Endothelial cell of umbilical vein (primary cell): ENCODE results near the gene CSNK1E.

ENCODE experiments used
- CTCF ChIP-seq, 2 donors: IDR thresholded peaks; 1 replicate in 1 of 2; 2 replicates in 1 of 2; pipeline ENCODE4 v1.5.1; 2011; ENCODE audit warnings: low read length in 2 of 2, mild to moderate bottlenecking in 2 of 2, moderate library complexity in 2 of 2, control low read depth in 1 of 2, inconsistent platforms in 1 of 2, low read depth in 1 of 2; ENCODE audit not compliant: insufficient read depth in 1 of 2; ENCODE audit errors: extremely low read depth in 1 of 2
- EZH2 ChIP-seq: IDR thresholded peaks from 2 replicates; pipeline ENCODE4 v1.6.1; 2012; ENCODE audit warnings: borderline replicate concordance, low read depth, mild to moderate bottlenecking, moderate library complexity, low read length, inconsistent platforms; ENCODE audit not compliant: severe bottlenecking
- MAX ChIP-seq: IDR thresholded peaks from 2 replicates; pipeline ENCODE4 v1.6.1; 2011; ENCODE audit not compliant: insufficient read depth, insufficient read length
- POLR2A ChIP-seq: IDR thresholded peaks from 2 replicates; pipeline ENCODE4 v1.6.1; 2012; ENCODE audit warnings: low read depth, mild to moderate bottlenecking, control low read depth, low read length

- TF ChIP-seq POLR2A = no peak
- no peak for TF ChIP-seq CTCF (IDR thresholded peaks at IDR 0.05; ENCODE audit: extremely low read depth in 1 of 2, insufficient read depth in 1 of 2, low read depth in 1 of 2, low read length in 2 of 2)
- TF ChIP-seq EZH2 = no peak
- TF ChIP-seq MAX = no peak
These were observed 38.0 kb upstream of the CSNK1E start for GRCh38 chr22:38355275-38355674.
